Bronchial epithelial cell (primary cell): Measurements from ENCODE around the gene NT5DC2. TPM values are rescaled to one million over a fixed set of nuclear protein-coding genes. Genes with fewer than 3 reads are reported as not detected.

Experiments
- DNase-seq: peaks from one replicate; pipeline ENCODE4 v3.0.0-alpha.2; 2010; ENCODE audit warnings: low read depth
- FAIRE-seq: peaks from 2 replicates; lab custom pipeline; 2011; peaks lifted over from hg19 to GRCh38; lab: Jason Lieb, UNC
- H3K27me3 ChIP-seq: 2 replicates; pipeline ENCODE4 v1.5.1; 2011; ENCODE audit warnings: low read length; ENCODE audit not compliant: control insufficient read depth, insufficient read depth
- H3K36me3 ChIP-seq: 2 replicates; pipeline ENCODE4 v1.5.1; 2011; ENCODE audit warnings: low read length; ENCODE audit not compliant: control insufficient read depth, insufficient read depth
- H3K4me3 ChIP-seq: 2 replicates; pipeline ENCODE4 v1.5.1; 2011; ENCODE audit warnings: mild to moderate bottlenecking, low read depth, low read length, control low read depth
- CTCF ChIP-seq: IDR thresholded peaks from 2 replicates; pipeline ENCODE4 v1.5.1; 2011; ENCODE audit warnings: mild to moderate bottlenecking, moderate library complexity, low read length, control low read depth, inconsistent platforms; ENCODE audit not compliant: insufficient read depth, severe bottlenecking
- total RNA-seq: library from RNA; depleted of rRNA; stranded (reverse); fragments of >200 nt; gene quantifications from 2 replicates; pipeline ENCODE4 v1.2.1, GENCODE V29; 2014

Gene NT5DC2
- total RNA-seq, 1 donor from 2014 or later: 29.7 TPM

GRCh38 chr3:52516509-52517195 is 17.0 kb downstream of the NT5DC2 start:
- FAIRE-seq: no peak

GRCh38 chr3:52515192-52515591 is 18.5 kb downstream of the NT5DC2 start:
- FAIRE-seq: no peak
- Histone ChIP-seq H3K27me3 (peaks cover 9% of the 10 kb centered on the region), H3K36me3 (no peaks in the 10 kb centered on the region), H3K4me3 (no peak overlapping the region)
- DNase-seq: no peak
- TF ChIP-seq CTCF: no peak

More at GRCh38 chr3:52516509-52517195, 17.0 kb downstream of the NT5DC2 start:
- H3K4me3 ChIP-seq: no peak overlapping the region
- H3K27me3 ChIP-seq: peaks cover 3% of the 10 kb centered on the region
- no peaks in the 10 kb centered on the region for H3K36me3 ChIP-seq
- DNase-seq: no peak
- no peak for TF ChIP-seq CTCF

- no peaks in the 10 kb centered on the region for H3K36me3 ChIP-seq
- H3K27me3 ChIP-seq: peaks cover 9% of the 10 kb centered on the region
- FAIRE-seq (no peak), DNase-seq (no peak)
- no peak for TF ChIP-seq CTCF
- no peak overlapping the region for H3K4me3 ChIP-seq
Observed at GRCh38 chr3:52514576-52514975, 19.1 kb downstream of the NT5DC2 start.

GRCh38 chr3:52513281-52513680 is 20.4 kb downstream of the NT5DC2 start:
- FAIRE-seq (no peak), DNase-seq (no peak)
- Histone ChIP-seq H3K36me3 (no peaks in the 10 kb centered on the region), H3K27me3 (peaks cover 11% of the 10 kb centered on the region), H3K4me3 (no peak overlapping the region)
- TF ChIP-seq CTCF: no peak

GRCh38 chr3:52512727-52513126 is 20.9 kb downstream of the NT5DC2 start:
- Histone ChIP-seq H3K27me3 (peaks cover 10% of the 10 kb centered on the region), H3K36me3 (no peaks in the 10 kb centered on the region), H3K4me3 (no peak overlapping the region)
- FAIRE-seq: no peak
- no peak for TF ChIP-seq CTCF
- no peak for DNase-seq

- DNase-seq: no peak
- no peak for FAIRE-seq
- Histone ChIP-seq H3K4me3 (no peak overlapping the region), H3K27me3 (peaks cover 7% of the 10 kb centered on the region), H3K36me3 (no peaks in the 10 kb centered on the region)
- TF ChIP-seq CTCF: no peak
Observed at GRCh38 chr3:52512105-52512504, 21.6 kb downstream of the NT5DC2 start.
